ENCODE results near the gene TMIGD2.
A peak's percentile ranks its signal among the peaks of the same experiment; 100 is the strongest.
"Not testable (repeated sequence)": the region's sequence is repeated elsewhere in the genome, so short reads cannot be mapped to it uniquely, and the experiment has no call there.

Gene TMIGD2

GRCh38 chr19:4267101-4267900 lies 34.9 kb downstream of the TMIGD2 start:
- DNase-seq (ENCODE audit: low spot score): peak; percentile 46

- no peak for DNase-seq (ENCODE audit: low spot score)
Observed at GRCh38 chr19:4266253-4267000, 35.8 kb downstream of the TMIGD2 start.

- no peak for DNase-seq (ENCODE audit: low spot score)
Observed at GRCh38 chr19:4264812-4265211, 37.4 kb downstream of the TMIGD2 start.

GRCh38 chr19:4260613-4261191 lies 41.5 kb downstream of the TMIGD2 start:
- DNase-seq (ENCODE audit: low spot score): no peak

GRCh38 chr19:4258181-4258580 lies 44.0 kb downstream of the TMIGD2 start:
- DNase-seq (ENCODE audit: low spot score): no peak

- DNase-seq (ENCODE audit: low spot score): no peak
Observed at GRCh38 chr19:4257025-4257424, 45.2 kb downstream of the TMIGD2 start.

- DNase-seq (ENCODE audit: low spot score): no peak
Observed at GRCh38 chr19:4256563-4256962, 45.6 kb downstream of the TMIGD2 start.

- peak; percentile 99 for DNase-seq (ENCODE audit: low spot score)
Observed at GRCh38 chr19:4246767-4247593, 55.2 kb downstream of the TMIGD2 start, which contains the start of gene YJU2. Gene YJU2, plus strand, starts transcription at chr19:4247080. Its CDS starts 67 bp downstream, at chr19:4247147.

GRCh38 chr19:4245938-4246337 lies 56.3 kb downstream of the TMIGD2 start:
- DNase-seq (ENCODE audit: low spot score): not testable (repeated sequence)

Data from CD4-positive, alpha-beta T cell treated with Interleukin-15 for 4 hours (primary cell).